GM10248 (cell line): ENCODE results near the gene KIF26A.

ENCODE experiments used
- CTCF ChIA-PET: fragments of 300-600 bp; sonication (Branson Sonifier 250); formaldehyde crosslinking; extraction: SDS; loops from one replicate; lab custom pipeline; 2021; ENCODE audit warnings: antibody characterized with exemption; lab: Yijun Ruan, JAX
- POLR2A ChIA-PET: fragments of 350-650 bp; sonication (Branson Sonifier 250); formaldehyde crosslinking; extraction: SDS; loops from one replicate; lab custom pipeline; 2020; ENCODE audit warnings: antibody characterized with exemption; lab: Yijun Ruan, JAX
- DNase-seq: peaks from one replicate; pipeline ENCODE4 v3.0.0; 2012; ENCODE audit errors: extremely low spot score
- CTCF ChIP-seq: IDR thresholded peaks from 2 replicates; pipeline ENCODE4 v1.5.1; 2012; ENCODE audit warnings: mild to moderate bottlenecking, low read depth; ENCODE audit errors: extremely low read depth, missing control alignments, control extremely low read depth

Gene KIF26A

GRCh38 chr14:104145826-104146601, 7.6 kb downstream of the KIF26A start:
- CTCF ChIA-PET = no interaction called here
- no peak for TF ChIP-seq CTCF
- DNase-seq = no peak
- POLR2A ChIA-PET = no interaction called here

GRCh38 chr14:104146651-104147345, 8.4 kb downstream of the KIF26A start:
- ChIA-PET POLR2A (no interaction called here), CTCF (no interaction called here)
- no peak for TF ChIP-seq CTCF
- DNase-seq = no peak

GRCh38 chr14:104147346-104148125, 9.1 kb downstream of the KIF26A start:
- POLR2A ChIA-PET = no interaction called here
- TF ChIP-seq CTCF = no peak
- CTCF ChIA-PET = no interaction called here
- DNase-seq = no peak

- no peak for TF ChIP-seq CTCF
- ChIA-PET POLR2A (no interaction called here), CTCF (no interaction called here)
- no peak for DNase-seq
These were observed 10.3 kb downstream of the KIF26A start for GRCh38 chr14:104148433-104149277.

GRCh38 chr14:104149278-104149595, 10.8 kb downstream of the KIF26A start:
- POLR2A ChIA-PET = no interaction called here
- no peak for TF ChIP-seq CTCF
- CTCF ChIA-PET = no interaction called here
- DNase-seq = no peak
